ENCODE data around the gene EPGN. TPM values are rescaled to one million over a fixed set of nuclear protein-coding genes. Genes with fewer than 3 reads are reported as not detected.
"Not testable (repeated sequence)": the region's sequence is repeated elsewhere in the genome, so short reads cannot be mapped to it uniquely, and the experiment has no call there.

The EPGN gene
- total RNA-seq, 1 donor from 2014 or later, result 6.9 TPM

GRCh38 chr4:74331944-74332343 lies 23.7 kb downstream of the EPGN start:
- Histone ChIP-seq H3K4me1 (no peaks in the 10 kb centered on the region), H3K27ac (no peak overlapping the region), H3K4me3 (no peak overlapping the region), H3K9me3 (no peaks in the 10 kb centered on the region), H3K27me3 (no peaks in the 10 kb centered on the region), H3K36me3 (no peaks in the 10 kb centered on the region)
- intact Hi-C loops (cut with DNase I), result no loop called here
- DNase-seq (ENCODE audit: extremely low spot score in 2 of 2), result no peak
- TF ChIP-seq, protein P1, sequence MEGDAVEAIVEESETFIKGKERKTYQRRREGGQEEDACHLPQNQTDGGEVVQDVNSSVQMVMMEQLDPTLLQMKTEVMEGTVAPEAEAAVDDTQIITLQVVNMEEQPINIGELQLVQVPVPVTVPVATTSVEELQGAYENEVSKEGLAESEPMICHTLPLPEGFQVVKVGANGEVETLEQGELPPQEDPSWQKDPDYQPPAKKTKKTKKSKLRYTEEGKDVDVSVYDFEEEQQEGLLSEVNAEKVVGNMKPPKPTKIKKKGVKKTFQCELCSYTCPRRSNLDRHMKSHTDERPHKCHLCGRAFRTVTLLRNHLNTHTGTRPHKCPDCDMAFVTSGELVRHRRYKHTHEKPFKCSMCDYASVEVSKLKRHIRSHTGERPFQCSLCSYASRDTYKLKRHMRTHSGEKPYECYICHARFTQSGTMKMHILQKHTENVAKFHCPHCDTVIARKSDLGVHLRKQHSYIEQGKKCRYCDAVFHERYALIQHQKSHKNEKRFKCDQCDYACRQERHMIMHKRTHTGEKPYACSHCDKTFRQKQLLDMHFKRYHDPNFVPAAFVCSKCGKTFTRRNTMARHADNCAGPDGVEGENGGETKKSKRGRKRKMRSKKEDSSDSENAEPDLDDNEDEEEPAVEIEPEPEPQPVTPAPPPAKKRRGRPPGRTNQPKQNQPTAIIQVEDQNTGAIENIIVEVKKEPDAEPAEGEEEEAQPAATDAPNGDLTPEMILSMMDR (IDR thresholded peaks at IDR 0.05), result no peak
- TF ChIP-seq POLR2AphosphoS5 (IDR thresholded peaks at IDR 0.05; ENCODE audit: insufficient read depth in 1 of 2, low read depth in 1 of 2), result no peak
- no peak for TF ChIP-seq POLR2A (IDR thresholded peaks at IDR 0.05)

- Histone ChIP-seq H3K27me3 (no peaks in the 10 kb centered on the region), H3K4me3 (no peak overlapping the region), H3K36me3 (no peaks in the 10 kb centered on the region), H3K27ac (no peak overlapping the region), H3K4me1 (no peaks in the 10 kb centered on the region), H3K9me3 (no peaks in the 10 kb centered on the region)
- no peak for DNase-seq (ENCODE audit: extremely low spot score in 2 of 2)
- intact Hi-C loops (cut with DNase I), result no loop called here
- TF ChIP-seq POLR2AphosphoS5 (IDR thresholded peaks at IDR 0.05; ENCODE audit: insufficient read depth in 1 of 2, low read depth in 1 of 2) (no peak), POLR2A (IDR thresholded peaks at IDR 0.05) (no peak)
- TF ChIP-seq, protein P1 (IDR thresholded peaks at IDR 0.05), result no peak
Observed at GRCh38 chr4:74334636-74335035, 26.4 kb downstream of the EPGN start.

- Histone ChIP-seq H3K27ac (no peak overlapping the region), H3K9me3 (no peaks in the 10 kb centered on the region), H3K4me1 (no peaks in the 10 kb centered on the region), H3K36me3 (no peaks in the 10 kb centered on the region), H3K4me3 (no peak overlapping the region), H3K27me3 (no peaks in the 10 kb centered on the region)
- intact Hi-C loops (cut with DNase I), result no loop called here
- no peak for DNase-seq (ENCODE audit: extremely low spot score in 2 of 2)
- TF ChIP-seq, protein P1 (IDR thresholded peaks at IDR 0.05), result no peak
- TF ChIP-seq POLR2A (IDR thresholded peaks at IDR 0.05), result no peak
- TF ChIP-seq POLR2AphosphoS5 (IDR thresholded peaks at IDR 0.05; ENCODE audit: insufficient read depth in 1 of 2, low read depth in 1 of 2), result no peak
Observed at GRCh38 chr4:74335341-74336021, 27.2 kb downstream of the EPGN start.

DNA sequence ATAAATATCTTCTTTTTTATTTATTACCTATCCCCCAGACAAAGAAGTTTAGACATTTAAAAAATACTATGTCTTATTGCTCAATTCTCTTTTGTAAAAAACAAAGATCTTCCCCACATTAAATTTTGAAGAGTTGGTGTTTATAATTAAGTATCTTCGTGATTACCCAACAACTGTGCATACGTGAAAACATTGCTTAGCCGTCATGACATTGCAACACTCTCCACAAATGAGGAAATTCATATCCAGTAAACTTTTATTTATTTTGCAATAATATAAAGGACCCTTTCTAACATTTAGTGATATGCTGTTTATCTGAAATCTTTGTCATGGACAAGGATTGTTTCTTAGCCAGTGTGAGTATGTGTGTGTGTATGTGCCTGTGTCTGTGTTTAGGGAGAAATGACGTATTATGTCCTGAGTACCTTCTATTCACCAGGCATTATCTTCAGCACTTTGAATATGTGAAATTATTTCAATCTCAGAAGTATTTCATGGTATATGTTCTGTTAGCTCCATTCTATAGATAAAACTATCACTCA lies 30.6 kb downstream of the EPGN start:
- H3K36me3 ChIP-seq, result no peaks in the 10 kb centered on the region
- no peak overlapping the region for H3K4me3 ChIP-seq
- TF ChIP-seq POLR2AphosphoS5 (IDR thresholded peaks at IDR 0.05; ENCODE audit: insufficient read depth in 1 of 2, low read depth in 1 of 2), result no peak
- TF ChIP-seq, protein P1 (IDR thresholded peaks at IDR 0.05), result no peak
- no peak overlapping the region for H3K27ac ChIP-seq
- H3K4me1 ChIP-seq, result no peaks in the 10 kb centered on the region
- DNase-seq (ENCODE audit: extremely low spot score in 2 of 2), result no peak
- H3K9me3 ChIP-seq, result no peaks in the 10 kb centered on the region
- no peaks in the 10 kb centered on the region for H3K27me3 ChIP-seq
- intact Hi-C loops (cut with DNase I), result no loop called here

GRCh38 chr4:74339501-74339900 lies 31.2 kb downstream of the EPGN start:
- no peaks in the 10 kb centered on the region for H3K36me3 ChIP-seq
- intact Hi-C loops (cut with DNase I), result no loop called here
- no peaks in the 10 kb centered on the region for H3K4me1 ChIP-seq
- no peak overlapping the region for H3K27ac ChIP-seq
- TF ChIP-seq, protein P1 (IDR thresholded peaks at IDR 0.05), result no peak
- TF ChIP-seq POLR2A (IDR thresholded peaks at IDR 0.05), result no peak
- TF ChIP-seq POLR2AphosphoS5 (IDR thresholded peaks at IDR 0.05; ENCODE audit: insufficient read depth in 1 of 2, low read depth in 1 of 2), result no peak
- no peaks in the 10 kb centered on the region for H3K27me3 ChIP-seq
- DNase-seq (ENCODE audit: extremely low spot score in 2 of 2), result no peak
- H3K9me3 ChIP-seq, result peaks cover 1% of the 10 kb centered on the region
- H3K4me3 ChIP-seq, result no peak overlapping the region

GRCh38 chr4:74340421-74340820 lies 32.2 kb downstream of the EPGN start:
- H3K9me3 ChIP-seq; H3K36me3 ChIP-seq; H3K4me3 ChIP-seq; H3K4me1 ChIP-seq; intact Hi-C loops (cut with DNase I); H3K27me3 ChIP-seq; H3K27ac ChIP-seq; DNase-seq (ENCODE audit: extremely low spot score in 2 of 2): not testable (repeated sequence)

Data from vagina (tissue), 2 donors.